Measurements from ENCODE around the gene ACOT11.
"Not testable (repeated sequence)": the region's sequence is repeated elsewhere in the genome, so short reads cannot be mapped to it uniquely, and the experiment has no call there.

The ACOT11 gene

DNA sequence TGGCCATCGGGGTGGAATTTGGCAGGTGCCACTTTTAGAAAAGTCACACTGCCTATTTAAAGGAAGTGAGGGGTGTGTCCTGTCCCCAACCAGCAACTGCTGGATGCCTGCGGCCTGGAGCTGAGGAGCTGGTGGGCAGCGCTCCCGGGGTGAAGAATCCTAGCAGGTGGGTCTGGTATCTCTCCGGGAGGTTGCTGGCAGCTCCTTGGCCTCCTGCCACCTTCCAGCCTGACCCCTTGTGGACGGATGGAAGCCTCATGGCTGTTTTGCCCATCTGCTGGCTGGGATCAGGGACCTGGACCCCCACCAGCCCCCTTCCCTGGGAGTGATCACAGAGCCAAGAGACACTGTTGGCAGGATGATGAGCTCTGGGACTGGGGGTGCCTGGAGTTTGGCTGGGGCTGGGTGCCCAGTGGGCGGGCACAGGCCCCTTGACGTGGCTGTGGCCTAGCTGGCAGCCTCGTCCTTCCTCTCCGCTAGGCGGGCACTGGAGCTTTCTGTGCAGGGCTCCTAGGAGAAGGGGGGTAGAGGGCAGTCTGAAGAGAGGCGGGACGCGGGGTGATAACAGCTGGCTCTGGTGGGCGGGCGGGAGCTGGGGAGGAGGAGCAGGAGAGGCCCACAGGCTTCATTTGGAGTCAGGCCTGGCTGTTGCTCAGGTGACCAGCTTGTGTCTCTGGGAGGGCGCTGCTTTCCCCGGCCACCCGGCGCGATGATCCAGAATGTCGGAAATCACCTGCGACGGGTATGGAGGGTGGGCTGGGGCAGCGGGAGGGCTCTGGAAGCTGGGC lies at the start of gene ACOT11:
TSS of gene ACOT11 (plus strand) at position 628 of the 788 bp plus-strand sequence. CDS start at position 710, 82 bp downstream.
- DNase-seq (ENCODE audit: low read depth) = no peak

DNA sequence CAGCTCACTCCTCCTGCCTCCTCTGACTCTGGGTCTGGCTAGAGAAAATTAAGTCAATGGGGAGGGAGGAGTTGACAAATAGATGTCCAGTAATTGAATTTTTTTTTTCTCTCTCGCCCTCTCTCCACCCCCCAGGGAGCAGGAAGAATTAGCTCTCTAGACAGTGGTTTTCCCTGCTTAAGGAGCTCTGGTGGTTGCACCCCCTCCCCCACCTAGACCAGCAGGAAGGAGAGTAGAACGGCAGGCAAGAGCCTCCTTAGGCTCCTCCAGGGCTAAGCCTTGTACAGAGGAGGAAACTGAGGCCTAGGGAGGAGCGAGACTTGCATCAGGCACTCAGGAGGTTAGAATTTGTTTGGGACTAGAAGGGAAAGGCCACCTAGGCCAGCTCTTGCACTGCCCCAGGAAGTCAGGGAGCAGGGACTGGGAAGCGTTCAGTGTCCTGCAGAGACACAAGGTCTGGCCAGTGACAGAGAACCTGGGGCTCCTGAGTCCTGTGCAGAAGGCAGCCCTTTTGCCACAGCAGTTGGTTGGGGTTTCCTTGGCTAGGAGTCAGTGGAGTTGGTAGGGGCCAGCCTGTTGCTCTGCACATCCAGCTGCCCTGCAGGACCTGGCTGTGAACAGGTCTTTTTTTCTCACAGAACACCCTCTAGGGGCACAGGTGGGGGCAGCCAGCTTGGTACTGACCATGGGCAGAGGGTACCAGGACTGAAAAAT lies 49.5 kb upstream of the ACOT11 start:
- no peak for DNase-seq (ENCODE audit: low read depth)

DNA sequence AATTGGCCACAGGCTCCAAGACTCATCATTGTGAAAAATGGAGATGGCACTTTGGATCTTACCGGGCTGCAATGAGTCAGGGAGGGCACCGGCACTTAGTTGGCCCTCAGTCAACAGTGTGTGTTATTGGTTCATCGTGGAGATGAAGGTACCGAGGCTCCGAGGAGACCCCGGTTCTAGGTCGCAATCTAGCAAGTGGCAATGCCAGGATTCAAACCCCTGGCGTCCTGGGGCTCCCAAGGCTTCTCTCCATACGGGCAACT lies 49.0 kb upstream of the ACOT11 start:
- DNase-seq (ENCODE audit: low read depth) = no peak

- DNase-seq (ENCODE audit: low read depth) = no peak
These were observed 48.5 kb upstream of the ACOT11 start for GRCh38 chr1:54499360-54500106.

DNA sequence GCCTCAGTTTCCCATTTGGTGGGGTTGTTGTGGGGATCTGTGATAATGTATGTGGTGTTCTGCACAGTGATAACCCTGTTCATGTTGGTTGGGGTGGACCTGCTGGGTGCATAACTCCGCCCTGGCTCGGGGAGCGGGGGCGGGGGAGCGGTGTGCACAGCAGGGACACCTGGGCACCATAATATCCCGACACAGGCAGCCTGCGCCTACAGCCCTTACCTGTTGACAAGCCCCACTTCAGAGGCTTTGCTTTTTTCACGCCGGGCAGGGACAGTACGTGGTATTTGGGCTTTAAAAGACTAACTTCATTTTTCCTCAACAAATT lies 48.0 kb upstream of the ACOT11 start:
- no peak for DNase-seq (ENCODE audit: low read depth)

DNA sequence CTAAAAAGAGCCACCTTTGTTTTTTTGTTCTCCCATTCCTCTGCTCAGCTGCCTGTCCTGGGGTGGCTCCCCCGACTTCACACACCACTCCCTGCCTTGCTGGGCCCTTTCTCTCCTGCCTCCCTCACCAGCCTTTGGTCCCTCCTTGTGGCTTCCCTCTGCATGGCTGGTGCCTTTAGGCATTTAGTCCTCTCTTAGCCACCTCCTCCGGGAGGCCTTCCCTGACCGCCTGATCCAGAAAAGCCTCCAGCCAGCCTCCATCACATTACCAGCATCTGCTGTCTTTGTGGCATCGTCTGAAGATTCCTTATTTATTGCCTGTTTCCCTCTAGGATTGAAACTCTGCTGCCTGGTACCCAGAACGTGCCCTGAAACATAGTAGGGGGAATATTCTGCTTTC lies 46.2 kb upstream of the ACOT11 start:
- DNase-seq (ENCODE audit: low read depth) = no peak

GRCh38 chr1:54502342-54502741 lies 45.7 kb upstream of the ACOT11 start:
- no peak for DNase-seq (ENCODE audit: low read depth)

- DNase-seq (ENCODE audit: low read depth) = no peak
These were observed 41.4 kb upstream of the ACOT11 start for GRCh38 chr1:54506594-54506993.

- DNase-seq (ENCODE audit: low read depth) = no peak
These were observed 40.8 kb upstream of the ACOT11 start for GRCh38 chr1:54507033-54507870.

DNA sequence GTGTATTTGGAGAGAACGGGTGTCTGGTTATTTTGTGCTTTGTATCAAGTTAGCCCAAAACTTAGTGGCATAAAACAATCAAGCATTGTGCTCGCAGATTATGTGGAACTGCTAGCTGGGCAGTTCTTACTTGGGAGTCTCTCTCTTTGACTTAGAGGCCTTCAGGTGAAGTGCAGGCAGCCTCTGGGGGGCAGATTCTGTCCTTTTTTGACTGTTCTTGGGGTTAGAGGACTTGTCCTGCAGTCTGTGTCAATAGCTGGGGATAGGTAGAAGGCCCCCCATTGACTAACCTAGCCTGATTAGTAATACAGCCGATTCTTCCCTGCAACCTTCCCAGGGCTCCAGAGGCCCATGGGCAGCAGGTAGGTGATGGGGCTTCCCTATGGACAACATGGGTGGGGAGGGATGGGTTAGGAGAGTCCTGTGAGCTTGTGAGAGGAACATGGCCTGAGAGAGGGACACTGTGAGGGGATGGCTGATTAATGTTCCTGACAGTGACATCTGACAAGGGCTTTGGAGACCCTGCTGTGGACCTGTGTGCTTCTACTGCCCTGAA lies 37.2 kb upstream of the ACOT11 start:
- DNase-seq (ENCODE audit: low read depth) = no peak

- DNase-seq (ENCODE audit: low read depth) = not testable (repeated sequence)
These were observed 34.0 kb upstream of the ACOT11 start for GRCh38 chr1:54513921-54514580.

DNA sequence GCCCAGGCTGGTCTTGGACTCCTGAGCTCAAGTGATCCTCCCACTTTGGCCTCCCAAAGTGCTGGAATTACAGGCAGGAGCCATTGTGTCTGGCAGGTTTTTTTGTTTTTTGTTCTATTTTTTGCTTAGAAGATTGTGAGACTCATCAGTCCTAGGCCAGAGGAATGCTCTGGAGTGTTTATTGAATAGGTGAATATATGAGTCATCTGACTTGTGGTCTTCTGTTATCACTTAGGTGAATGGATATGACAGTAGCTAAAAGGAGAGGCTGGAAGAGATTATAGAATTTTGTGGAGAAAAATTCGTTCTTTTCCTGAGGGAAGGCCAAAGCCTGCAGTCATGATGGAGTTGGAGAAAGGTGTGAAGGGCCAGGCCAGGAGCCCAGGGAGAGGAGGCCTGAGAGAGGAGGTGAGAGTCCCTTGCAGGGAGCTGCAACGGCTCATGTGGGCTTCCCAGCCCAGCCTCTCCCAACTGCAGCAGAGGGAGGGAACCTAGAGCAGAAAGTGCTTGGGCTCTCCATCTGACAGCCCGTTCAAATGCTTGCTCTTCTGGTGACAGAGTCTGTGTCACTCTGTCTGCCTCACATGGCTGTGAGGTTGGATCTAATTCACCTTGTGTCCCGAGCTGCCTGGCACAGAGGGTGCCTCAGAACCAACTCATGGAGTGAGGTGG lies 31.6 kb upstream of the ACOT11 start:
- DNase-seq (ENCODE audit: low read depth) = no peak

DNA sequence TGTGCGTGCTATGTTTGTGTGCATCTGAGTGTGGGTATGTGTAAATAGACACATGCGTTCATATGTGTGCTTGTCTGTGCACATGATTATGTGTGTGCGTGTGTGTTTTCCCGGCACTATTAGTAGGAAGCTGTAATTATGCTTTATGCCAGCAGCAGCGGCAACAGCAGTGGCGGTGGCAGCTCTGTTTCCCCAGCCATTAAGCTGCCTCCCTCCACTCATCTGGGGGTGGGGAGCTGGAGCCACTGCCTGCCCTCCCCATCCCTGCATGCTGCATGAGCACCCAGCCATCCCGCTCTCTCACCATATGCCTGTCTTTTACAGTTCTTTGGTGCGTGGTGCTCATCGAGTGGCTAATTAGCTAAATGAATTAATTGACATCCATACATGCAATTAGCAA lies 30.5 kb upstream of the ACOT11 start:
- no peak for DNase-seq (ENCODE audit: low read depth)

GRCh38 chr1:54518489-54518888 lies 29.5 kb upstream of the ACOT11 start:
- DNase-seq (ENCODE audit: low read depth) = no peak

GRCh38 chr1:54519709-54520108 lies 28.3 kb upstream of the ACOT11 start:
- no peak for DNase-seq (ENCODE audit: low read depth)

DNA sequence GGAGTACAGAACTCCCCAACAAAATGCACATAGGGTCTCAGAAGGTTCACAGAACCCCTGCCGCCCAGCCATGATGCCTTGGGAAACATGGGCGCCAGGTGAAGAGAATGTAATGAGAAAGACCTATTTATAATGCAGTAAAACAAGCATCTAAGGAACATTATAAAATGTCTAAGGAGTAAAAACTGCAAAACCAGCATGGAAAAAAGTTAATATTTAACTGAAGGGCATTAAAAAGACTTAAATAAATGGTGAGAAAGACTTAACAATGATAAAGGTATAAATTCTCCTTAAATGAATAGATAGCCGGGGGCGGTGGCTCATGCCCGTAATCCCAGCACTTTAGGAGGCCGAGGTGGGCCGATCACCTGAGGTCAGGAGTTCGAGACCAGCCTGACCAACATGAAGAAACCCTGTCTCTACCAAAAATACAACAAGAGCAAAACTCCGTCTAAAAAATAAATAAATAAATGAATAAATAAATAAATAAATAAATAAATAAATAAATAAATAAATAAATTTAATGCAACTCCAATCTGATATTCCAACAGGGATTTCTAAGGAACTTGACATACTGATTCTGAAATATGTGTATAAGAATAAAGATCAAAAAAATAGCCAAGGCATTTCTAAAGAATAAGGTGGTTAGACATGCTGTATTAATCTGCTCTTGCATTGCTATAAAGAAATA lies 27.3 kb upstream of the ACOT11 start:
- DNase-seq (ENCODE audit: low read depth) = no peak

- not testable (repeated sequence) for DNase-seq (ENCODE audit: low read depth)
These were observed 21.5 kb upstream of the ACOT11 start for GRCh38 chr1:54526565-54526964.

DNA sequence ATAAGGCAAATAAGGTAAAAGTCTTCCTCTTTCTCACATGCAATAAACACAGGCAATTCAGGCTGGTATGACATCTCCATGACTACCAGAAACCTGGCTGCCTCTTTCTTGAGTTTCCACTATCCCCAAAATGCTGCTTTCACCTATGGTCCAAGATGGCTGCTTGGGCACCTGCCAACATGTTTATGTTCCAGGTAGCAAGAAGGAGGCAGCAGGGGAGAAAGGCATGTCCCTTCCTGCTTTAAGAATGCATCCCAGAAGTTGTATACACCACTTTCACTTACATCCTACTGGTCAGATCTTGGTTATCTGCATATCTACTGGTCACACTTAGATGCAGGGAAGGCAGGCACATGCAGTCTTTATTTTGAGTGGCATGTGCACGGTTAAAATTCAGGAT lies 19.4 kb upstream of the ACOT11 start:
- no peak for DNase-seq (ENCODE audit: low read depth)

DNA sequence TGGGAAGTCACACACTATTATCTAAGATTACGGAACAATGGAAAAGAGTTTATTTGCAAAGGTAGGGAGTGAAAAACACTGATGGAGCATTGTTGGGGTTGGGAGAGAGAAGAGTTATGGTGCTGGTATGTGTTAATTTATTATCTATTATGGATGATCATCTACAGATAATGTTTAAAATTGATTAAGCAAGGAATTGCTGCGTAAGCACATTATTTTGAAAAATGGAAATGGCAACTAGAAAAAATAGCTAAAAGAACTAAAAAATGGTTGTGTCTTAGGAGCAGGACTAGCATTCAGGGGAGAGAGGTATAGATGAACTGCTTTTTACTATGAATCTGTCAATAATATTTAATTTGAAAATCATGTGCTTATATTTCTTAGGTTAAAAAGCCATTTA lies 16.0 kb upstream of the ACOT11 start:
- no peak for DNase-seq (ENCODE audit: low read depth)

GRCh38 chr1:54536656-54537055 lies 11.4 kb upstream of the ACOT11 start:
- not testable (repeated sequence) for DNase-seq (ENCODE audit: low read depth)

All from activated T-cell treated with anti-CD3 and anti-CD28 coated beads for 24 hours (primary cell).